T-helper 17 cell (primary cell): ENCODE data around the gene ASIC2. TPM values are rescaled to one million over a fixed set of nuclear protein-coding genes. Genes with fewer than 3 reads are reported as not detected.
"Not testable (repeated sequence)": the region's sequence is repeated elsewhere in the genome, so short reads cannot be mapped to it uniquely, and the experiment has no call there.

Source experiments
- ATAC-seq: fragments of 150-1000 bp; cut with Tn5 transposase; 2 replicates; pipeline ENCODE4 v1.10.0; 2021; ENCODE audit warnings: mild to moderate bottlenecking, moderate library complexity
- DNase-seq, 3 donors: peaks; one replicate each; pipeline versions ENCODE4 v3.0.0 to v3.0.0-alpha.2; 2020 to 2021
- H3K9me3 ChIP-seq: one replicate; pipeline ENCODE4 v1.7.0; 2013; ENCODE audit warnings: low read length, mild to moderate bottlenecking; ENCODE audit not compliant: control insufficient read depth, poor library complexity, severe bottlenecking
- H3K27ac Mint-ChIP-seq: one replicate; pipeline ENCODE4 v1.8.0; 2022; ENCODE audit warnings: mild to moderate bottlenecking, moderate library complexity, mixed read lengths
- H3K27me3 Mint-ChIP-seq: one replicate; pipeline ENCODE4 v1.8.0; 2022; ENCODE audit warnings: mixed read lengths
- H3K36me3 Mint-ChIP-seq: one replicate; pipeline ENCODE4 v1.8.0; 2022; ENCODE audit warnings: low read depth, mixed read lengths
- H3K4me1 Mint-ChIP-seq: one replicate; pipeline ENCODE4 v1.8.0; 2022; ENCODE audit warnings: mild to moderate bottlenecking, mixed read lengths
- H3K4me3 Mint-ChIP-seq: one replicate; pipeline ENCODE4 v1.8.0; 2022; ENCODE audit warnings: mild to moderate bottlenecking, moderate library complexity, mixed read lengths
- total RNA-seq, 4 donors: library from RNA in 2 of 4; stranded (reverse) in 2 of 4; gene quantifications; one replicate each; pipeline ENCODE4 v1.2.3 and lab custom pipeline; 2022 to 2026

ASIC2 gene
- total RNA-seq, 2 donors from 2014 or later: not detected

DNA sequence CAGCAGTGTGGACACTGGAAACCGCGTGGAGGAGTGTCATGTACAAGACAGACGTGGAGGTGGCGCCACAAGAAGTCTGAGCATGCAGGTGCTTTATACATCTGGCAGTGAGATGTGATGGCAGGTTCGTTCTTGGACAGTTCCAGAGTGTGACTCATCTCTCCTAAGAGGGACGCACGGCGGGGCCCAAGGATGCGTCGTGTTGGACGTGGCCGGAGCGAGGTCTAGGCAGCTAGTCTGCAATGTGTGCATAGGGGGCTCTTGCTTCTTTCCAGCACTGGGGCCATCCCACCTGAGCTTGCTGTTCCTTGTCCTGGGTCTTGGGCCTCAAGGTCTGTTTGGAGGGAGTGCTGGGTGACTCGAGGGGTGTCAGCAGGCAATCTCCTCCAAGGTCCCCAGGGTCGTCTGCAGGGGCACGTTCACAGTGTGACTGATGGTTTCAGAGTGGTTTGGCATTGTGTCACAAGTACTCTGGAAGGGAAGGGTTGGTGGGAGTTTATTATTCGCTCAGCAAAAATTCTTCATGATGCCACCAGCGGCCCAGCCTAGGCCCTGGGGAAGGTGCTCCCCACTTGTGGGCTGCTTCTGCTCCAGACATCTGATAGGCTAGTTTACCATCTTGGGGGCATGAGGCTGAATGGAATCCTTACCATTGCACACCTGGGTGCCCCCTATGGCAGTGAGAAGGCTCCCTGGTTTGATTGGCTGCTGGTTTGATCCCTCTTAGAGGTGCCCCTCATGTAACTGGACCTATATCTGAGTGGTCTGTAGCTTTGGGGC lies 279.3 kb downstream of the ASIC2 start:
- Mint-ChIP-seq H3K4me1 (no peaks in the 10 kb centered on the region), H3K27me3 (peaks cover 69% of the 10 kb centered on the region), H3K4me3 (no peak overlapping the region), H3K36me3 (no peaks in the 10 kb centered on the region), H3K27ac (no peak overlapping the region)
- H3K9me3 ChIP-seq: no peaks in the 10 kb centered on the region
- ATAC-seq (no peak), DNase-seq (no peak)

GRCh38 chr17:33012522-33013033 lies 280.5 kb downstream of the ASIC2 start:
- Mint-ChIP-seq H3K36me3 (no peaks in the 10 kb centered on the region), H3K27ac (no peak overlapping the region), H3K27me3 (peaks cover 69% of the 10 kb centered on the region), H3K4me3 (no peak overlapping the region), H3K4me1 (no peaks in the 10 kb centered on the region)
- ATAC-seq (no peak), DNase-seq (no peak)
- H3K9me3 ChIP-seq: no peaks in the 10 kb centered on the region

- Mint-ChIP-seq H3K36me3 (peaks cover 2% of the 10 kb centered on the region), H3K4me1 (no peaks in the 10 kb centered on the region), H3K4me3 (no peak overlapping the region), H3K27me3 (peaks cover 58% of the 10 kb centered on the region), H3K27ac (no peak overlapping the region)
- DNase-seq (no peak), ATAC-seq (no peak)
- H3K9me3 ChIP-seq: no peaks in the 10 kb centered on the region
Observed at GRCh38 chr17:33009636-33010035, 283.5 kb downstream of the ASIC2 start.

DNA sequence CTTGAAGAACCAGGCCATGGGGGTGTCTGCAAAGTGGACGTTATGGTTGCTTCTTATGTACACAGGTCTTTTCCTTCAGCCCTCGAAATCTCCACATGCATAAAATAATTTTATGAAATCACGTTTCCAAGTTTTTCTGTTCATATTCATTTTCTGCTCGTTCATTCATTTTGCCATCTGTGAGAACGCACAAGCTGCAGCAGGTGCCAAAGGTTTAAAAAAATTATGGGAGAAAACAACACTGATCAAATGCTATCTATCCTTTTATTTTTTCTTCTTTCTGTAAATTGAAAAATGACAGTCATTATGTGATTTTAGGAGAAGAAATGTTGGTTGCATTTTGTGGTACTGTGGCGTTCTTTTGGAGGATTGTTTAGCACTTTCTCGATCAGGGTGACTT lies 285.9 kb downstream of the ASIC2 start:
- ATAC-seq (no peak), DNase-seq (no peak)
- H3K27ac Mint-ChIP-seq: no peak overlapping the region
- H3K4me3 Mint-ChIP-seq: no peak overlapping the region
- H3K4me1 Mint-ChIP-seq: no peaks in the 10 kb centered on the region
- peaks cover 43% of the 10 kb centered on the region for H3K27me3 Mint-ChIP-seq
- H3K36me3 Mint-ChIP-seq: peaks cover 4% of the 10 kb centered on the region
- H3K9me3 ChIP-seq: no peaks in the 10 kb centered on the region

DNA sequence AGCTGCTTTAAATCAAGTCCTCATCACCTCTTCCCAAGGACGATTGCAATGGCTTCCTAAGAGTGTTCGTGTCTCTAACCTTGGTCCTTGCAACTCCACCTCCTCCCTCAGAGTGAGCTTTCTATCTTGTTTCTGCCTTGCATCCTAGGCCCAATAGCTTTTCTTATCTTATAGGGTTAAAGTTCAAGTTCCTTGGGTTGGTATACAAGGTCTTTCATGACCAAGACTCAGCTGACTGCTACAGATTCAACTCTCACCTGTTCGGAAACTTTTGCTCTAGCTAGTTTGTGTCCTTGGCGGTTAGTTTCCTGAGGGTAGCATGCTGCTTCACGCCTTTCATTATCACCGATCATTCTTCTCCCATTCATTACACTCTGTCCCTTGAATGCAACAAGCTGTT lies 290.8 kb downstream of the ASIC2 start:
- Mint-ChIP-seq H3K27ac (no peak overlapping the region), H3K27me3 (peaks cover 36% of the 10 kb centered on the region), H3K36me3 (peaks cover 6% of the 10 kb centered on the region), H3K4me3 (no peak overlapping the region), H3K4me1 (peaks cover 5% of the 10 kb centered on the region)
- no peak for ATAC-seq
- no peaks in the 10 kb centered on the region for H3K9me3 ChIP-seq
- DNase-seq: no peak

DNA sequence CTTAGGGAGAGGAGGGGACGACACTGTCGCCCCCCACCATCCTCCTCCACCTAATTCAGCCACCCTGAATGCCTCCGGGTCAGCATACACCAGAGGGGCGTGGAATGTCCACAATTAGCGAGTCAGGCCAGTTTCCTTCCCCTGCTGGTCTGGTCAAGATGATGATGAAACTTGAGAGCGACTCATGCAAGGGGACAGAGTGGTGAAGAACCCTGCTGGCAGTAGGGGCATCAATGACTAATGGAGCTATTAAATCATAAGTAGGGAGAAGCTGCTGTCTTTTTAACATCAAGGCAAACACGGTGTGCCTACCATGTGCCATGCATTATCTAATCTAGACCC lies 294.2 kb downstream of the ASIC2 start:
- Mint-ChIP-seq H3K27ac (no peak overlapping the region), H3K4me1 (peaks cover 5% of the 10 kb centered on the region), H3K27me3 (peaks cover 45% of the 10 kb centered on the region), H3K36me3 (peaks cover 2% of the 10 kb centered on the region), H3K4me3 (no peak overlapping the region)
- DNase-seq (no peak), ATAC-seq (no peak)
- H3K9me3 ChIP-seq: no peaks in the 10 kb centered on the region

GRCh38 chr17:32998111-32998886 lies 294.8 kb downstream of the ASIC2 start:
- DNase-seq: peak; percentile 28 to 70 (median 51)
- no peaks in the 10 kb centered on the region for H3K9me3 ChIP-seq
- Mint-ChIP-seq H3K27me3 (peaks cover 45% of the 10 kb centered on the region), H3K36me3 (peaks cover 2% of the 10 kb centered on the region), H3K27ac (no peak overlapping the region), H3K4me1 (peaks cover 5% of the 10 kb centered on the region), H3K4me3 (no peak overlapping the region)
- ATAC-seq: peak; percentile 65

GRCh38 chr17:32995416-32996045 lies 297.6 kb downstream of the ASIC2 start:
- DNase-seq (no peak), ATAC-seq (no peak)
- Mint-ChIP-seq H3K27me3 (peaks cover 54% of the 10 kb centered on the region), H3K27ac (no peak overlapping the region), H3K36me3 (peaks cover 2% of the 10 kb centered on the region), H3K4me3 (no peak overlapping the region), H3K4me1 (peaks cover 5% of the 10 kb centered on the region)
- no peaks in the 10 kb centered on the region for H3K9me3 ChIP-seq

- no peaks in the 10 kb centered on the region for H3K9me3 ChIP-seq
- Mint-ChIP-seq H3K4me3 (no peak overlapping the region), H3K36me3 (peaks cover 2% of the 10 kb centered on the region), H3K27ac (no peak overlapping the region), H3K27me3 (peaks cover 44% of the 10 kb centered on the region), H3K4me1 (peaks cover 5% of the 10 kb centered on the region)
- DNase-seq (no peak), ATAC-seq (no peak)
Observed at GRCh38 chr17:32993977-32994376, 299.1 kb downstream of the ASIC2 start.

DNA sequence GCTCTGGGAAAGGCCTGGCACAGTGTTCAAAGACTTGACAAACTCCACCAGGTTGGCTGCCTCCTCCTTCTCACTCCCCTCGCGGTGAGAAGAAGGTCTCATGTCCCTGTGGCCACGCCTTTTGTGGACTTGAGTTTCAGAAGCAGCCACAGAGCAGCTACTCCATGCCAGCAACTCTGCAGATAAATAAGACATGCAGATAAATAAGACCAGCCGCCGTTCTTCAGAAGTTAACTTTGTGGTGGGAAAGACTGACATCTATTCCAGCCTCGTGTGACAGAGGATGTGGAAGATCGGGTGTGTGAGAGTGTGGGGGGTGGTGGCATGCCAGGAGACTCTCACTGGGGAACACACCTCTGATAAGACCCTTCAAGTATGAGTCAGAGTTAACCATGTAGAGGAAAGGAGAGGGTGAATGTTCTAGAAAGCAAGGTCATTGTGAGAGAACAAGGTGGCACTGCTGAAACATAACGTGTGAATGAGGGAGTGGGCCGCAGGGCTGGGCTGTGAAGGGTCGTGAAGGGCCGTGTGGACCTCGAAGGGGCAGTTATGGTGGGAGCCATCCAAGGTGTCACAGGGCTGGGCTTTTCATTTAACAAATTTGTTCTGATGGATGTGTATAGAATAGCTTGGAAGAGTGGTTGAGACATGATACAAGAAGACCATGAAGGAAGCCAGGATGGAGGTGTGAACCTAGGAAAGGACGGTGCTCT lies 300.6 kb downstream of the ASIC2 start:
- Mint-ChIP-seq H3K27me3 (peaks cover 32% of the 10 kb centered on the region), H3K27ac (no peak overlapping the region), H3K4me3 (no peak overlapping the region), H3K4me1 (no peaks in the 10 kb centered on the region), H3K36me3 (no peaks in the 10 kb centered on the region)
- peaks cover 3% of the 10 kb centered on the region for H3K9me3 ChIP-seq
- ATAC-seq: no peak
- no peak for DNase-seq

- H3K36me3 Mint-ChIP-seq: no peaks in the 10 kb centered on the region
- no peak for ATAC-seq
- no peak overlapping the region for H3K27ac Mint-ChIP-seq
- peaks cover 33% of the 10 kb centered on the region for H3K27me3 Mint-ChIP-seq
- H3K4me3 Mint-ChIP-seq: no peak overlapping the region
- peaks cover 3% of the 10 kb centered on the region for H3K9me3 ChIP-seq
- no peaks in the 10 kb centered on the region for H3K4me1 Mint-ChIP-seq
- DNase-seq: no peak
Observed at GRCh38 chr17:32988481-32989101, 304.5 kb downstream of the ASIC2 start.

DNA sequence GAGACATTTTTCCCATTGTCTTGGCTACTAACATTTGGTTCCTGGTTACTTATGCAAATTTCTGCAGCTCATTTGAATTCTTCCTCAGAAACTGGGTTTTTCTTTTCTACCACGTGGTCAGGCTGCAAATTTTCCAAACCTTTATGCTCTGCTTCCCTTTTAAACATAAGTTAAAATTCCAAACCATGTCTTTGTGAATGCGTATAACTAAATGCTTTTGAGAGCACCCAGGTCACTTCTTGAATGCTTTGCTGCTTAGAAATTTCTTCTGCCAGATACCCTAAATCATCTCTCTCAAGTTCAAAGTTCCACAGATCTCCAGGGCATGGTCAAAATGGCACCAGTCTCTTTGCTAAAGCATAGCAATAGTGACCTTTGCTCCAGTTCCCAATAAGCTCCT lies 305.2 kb downstream of the ASIC2 start:
- not testable (repeated sequence) for H3K36me3 Mint-ChIP-seq, H3K4me1 Mint-ChIP-seq, H3K4me3 Mint-ChIP-seq, H3K9me3 ChIP-seq, H3K27ac Mint-ChIP-seq, ATAC-seq, DNase-seq
- peaks cover 34% of the 10 kb centered on the region for H3K27me3 Mint-ChIP-seq
